Prostate gland (tissue), 2 donors: ENCODE measurements around the gene GGA3.

Experiments
- POLR2A ChIP-seq: fragments of 450-650 bp; IDR thresholded peaks from one replicate; pipeline ENCODE4 v1.6.1; 2016; ENCODE audit warnings: antibody characterized with exemption, mild to moderate bottlenecking
- POLR2AphosphoS5 ChIP-seq: sonication (generic); formaldehyde crosslinking; IDR thresholded peaks from one replicate; pipeline ENCODE4 v1.6.1; 2017; ENCODE audit warnings: antibody characterized with exemption
- TF ChIP-seq, protein P1 (sequence below), 4 experiments: fragments of 200-600 bp in 2 of 4; fragments of 450-650 bp in 2 of 4; sonication (generic) in 2 of 4; IDR thresholded peaks; 1 replicate in 3 of 4; 2 replicates in 1 of 4; pipeline ENCODE4 v1.5.1; 2016 to 2019; ENCODE audit warnings: antibody characterized with exemption in 4 of 4, mild to moderate bottlenecking in 2 of 4, moderate library complexity in 2 of 4

DNA sequence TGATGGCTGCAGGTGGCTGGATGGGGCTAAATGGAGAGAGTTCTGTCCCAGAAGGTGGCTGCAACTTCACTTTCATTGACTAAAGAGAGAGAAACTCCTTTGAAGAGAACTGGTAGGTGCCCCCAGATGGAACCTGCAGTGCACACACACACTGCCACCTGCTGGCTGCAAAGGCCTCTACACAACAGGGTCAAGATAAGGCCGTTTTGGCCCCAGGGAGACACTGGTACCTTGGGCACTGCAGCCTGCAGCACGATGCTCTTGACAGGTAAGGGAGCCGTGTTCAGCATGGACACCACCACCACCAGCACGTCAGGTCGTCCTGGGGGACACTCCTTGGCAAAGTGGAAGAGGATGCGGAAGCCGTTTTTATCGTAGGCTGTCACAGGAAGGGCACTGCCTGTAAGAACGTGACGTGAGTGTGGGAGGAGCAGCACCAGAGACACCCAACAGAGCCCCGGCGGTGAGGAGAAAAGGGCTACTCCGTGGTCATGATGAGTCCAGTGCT, 22.7 kb downstream of the GGA3 start:
- TF ChIP-seq, protein P1, sequence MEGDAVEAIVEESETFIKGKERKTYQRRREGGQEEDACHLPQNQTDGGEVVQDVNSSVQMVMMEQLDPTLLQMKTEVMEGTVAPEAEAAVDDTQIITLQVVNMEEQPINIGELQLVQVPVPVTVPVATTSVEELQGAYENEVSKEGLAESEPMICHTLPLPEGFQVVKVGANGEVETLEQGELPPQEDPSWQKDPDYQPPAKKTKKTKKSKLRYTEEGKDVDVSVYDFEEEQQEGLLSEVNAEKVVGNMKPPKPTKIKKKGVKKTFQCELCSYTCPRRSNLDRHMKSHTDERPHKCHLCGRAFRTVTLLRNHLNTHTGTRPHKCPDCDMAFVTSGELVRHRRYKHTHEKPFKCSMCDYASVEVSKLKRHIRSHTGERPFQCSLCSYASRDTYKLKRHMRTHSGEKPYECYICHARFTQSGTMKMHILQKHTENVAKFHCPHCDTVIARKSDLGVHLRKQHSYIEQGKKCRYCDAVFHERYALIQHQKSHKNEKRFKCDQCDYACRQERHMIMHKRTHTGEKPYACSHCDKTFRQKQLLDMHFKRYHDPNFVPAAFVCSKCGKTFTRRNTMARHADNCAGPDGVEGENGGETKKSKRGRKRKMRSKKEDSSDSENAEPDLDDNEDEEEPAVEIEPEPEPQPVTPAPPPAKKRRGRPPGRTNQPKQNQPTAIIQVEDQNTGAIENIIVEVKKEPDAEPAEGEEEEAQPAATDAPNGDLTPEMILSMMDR (IDR thresholded peaks at IDR 0.05) = peak; percentile 54 to 77 (median 65)
- no peak for TF ChIP-seq POLR2A
- TF ChIP-seq POLR2AphosphoS5 = peak; percentile 28
